H9 (cell line): ENCODE data around the gene PRKRA. TPM values are rescaled to one million over a fixed set of nuclear protein-coding genes. Genes with fewer than 3 reads are reported as not detected.

Experiments
- DNase-seq: peaks from one replicate; pipeline ENCODE4 v3.0.0-alpha.2; 2017
- H2AFZ ChIP-seq: one replicate; pipeline ENCODE4 v1.6.1; 2013; ENCODE audit warnings: mild to moderate bottlenecking, low read length, control low read depth, moderate library complexity
- H2AK5ac ChIP-seq: 2 replicates; pipeline ENCODE4 v1.6.1; 2013; ENCODE audit warnings: low read length, control low read depth, mixed read lengths; ENCODE audit not compliant: insufficient read length
- H2BK120ac ChIP-seq: one replicate; pipeline ENCODE4 v1.6.1; 2013; ENCODE audit warnings: low read depth, mild to moderate bottlenecking, low read length, control low read depth, inconsistent platforms; ENCODE audit not compliant: poor library complexity, severe bottlenecking
- H2BK12ac ChIP-seq: 2 replicates; pipeline ENCODE4 v1.6.1; 2013; ENCODE audit warnings: low read length, control low read depth, mixed read lengths, low read depth; ENCODE audit not compliant: insufficient read length
- H2BK15ac ChIP-seq: 2 replicates; pipeline ENCODE4 v1.6.1; 2013; ENCODE audit warnings: low read depth, low read length, control low read depth
- H2BK20ac ChIP-seq: one replicate; pipeline ENCODE4 v1.6.1; 2013; ENCODE audit warnings: low read depth, mild to moderate bottlenecking, low read length, control low read depth, inconsistent platforms; ENCODE audit not compliant: poor library complexity, severe bottlenecking
- H2BK5ac ChIP-seq: 2 replicates; pipeline ENCODE4 v1.6.1; 2013; ENCODE audit warnings: low read length, control low read depth, mixed read lengths; ENCODE audit not compliant: insufficient read length
- H3K14ac ChIP-seq: 2 replicates; pipeline ENCODE4 v1.6.1; 2013; ENCODE audit warnings: low read length, control low read depth; ENCODE audit not compliant: insufficient read depth
- H3K18ac ChIP-seq: 2 replicates; pipeline ENCODE4 v1.6.1; 2013; ENCODE audit warnings: low read depth, mild to moderate bottlenecking, mixed read lengths, low read length, control low read depth; ENCODE audit not compliant: insufficient read length
- H3K23ac ChIP-seq: 2 replicates; pipeline ENCODE4 v1.6.1; 2013; ENCODE audit warnings: low read length, control low read depth, mixed read lengths, low read depth; ENCODE audit not compliant: insufficient read length
- H3K23me2 ChIP-seq: 2 replicates; pipeline ENCODE4 v1.6.1; 2013; ENCODE audit warnings: low read depth, mild to moderate bottlenecking, mixed read lengths, low read length, control low read depth; ENCODE audit not compliant: insufficient read length, poor library complexity, severe bottlenecking
- H3K27ac ChIP-seq: 2 replicates; pipeline ENCODE4 v1.5.1; 2013; ENCODE audit warnings: low read length, control low read depth, mixed read lengths, low read depth; ENCODE audit not compliant: insufficient read length
- H3K27me3 ChIP-seq: 2 replicates; pipeline ENCODE4 v1.6.1; 2013; ENCODE audit warnings: low read length, control low read depth, inconsistent platforms; ENCODE audit not compliant: insufficient read depth
- H3K4ac ChIP-seq: 2 replicates; pipeline ENCODE4 v1.6.1; 2013; ENCODE audit warnings: low read depth, mild to moderate bottlenecking, control low read depth, inconsistent platforms, low read length, moderate library complexity
- H3K4me1 ChIP-seq: 2 replicates; pipeline ENCODE4 v1.6.1; 2013; ENCODE audit warnings: low read length, control low read depth, inconsistent platforms; ENCODE audit not compliant: insufficient read depth
- H3K4me2 ChIP-seq: 2 replicates; pipeline ENCODE4 v1.6.1; 2013; ENCODE audit warnings: low read length, control low read depth, mixed read lengths; ENCODE audit not compliant: insufficient read length, insufficient read depth
- H3K56ac ChIP-seq: 2 replicates; pipeline ENCODE4 v1.6.1; 2013; ENCODE audit warnings: low read depth, mild to moderate bottlenecking, mixed read lengths, low read length, control low read depth; ENCODE audit not compliant: insufficient read length
- H3K79me1 ChIP-seq: 2 replicates; pipeline ENCODE4 v1.6.1; 2013; ENCODE audit warnings: low read depth, mild to moderate bottlenecking, moderate library complexity, low read length, control low read depth, inconsistent platforms; ENCODE audit not compliant: insufficient read depth, poor library complexity, severe bottlenecking
- H3K79me2 ChIP-seq: 2 replicates; pipeline ENCODE4 v1.6.1; 2013; ENCODE audit warnings: low read length, control low read depth, inconsistent platforms; ENCODE audit not compliant: insufficient read depth
- H3K9ac ChIP-seq: 2 replicates; pipeline ENCODE4 v1.6.1; 2013; ENCODE audit warnings: low read length, control low read depth, mixed read lengths; ENCODE audit not compliant: insufficient read length; ENCODE audit errors: extremely low read depth
- H3K9me3 ChIP-seq: one replicate; pipeline ENCODE4 v1.6.1; 2013; ENCODE audit warnings: low read depth, low read length, inconsistent platforms; ENCODE audit not compliant: control insufficient read depth
- H3T11ph ChIP-seq: one replicate; pipeline ENCODE4 v1.6.1; 2013; ENCODE audit warnings: mild to moderate bottlenecking, low read length, control low read depth, inconsistent platforms
- H4K20me1 ChIP-seq: one replicate; pipeline ENCODE4 v1.6.1; 2013; ENCODE audit not compliant: control insufficient read depth, insufficient read length, insufficient read depth
- H4K5ac ChIP-seq: 2 replicates; pipeline ENCODE4 v1.6.1; 2013; ENCODE audit warnings: low read depth, mild to moderate bottlenecking, mixed read lengths, low read length, control low read depth; ENCODE audit not compliant: insufficient read length
- H4K8ac ChIP-seq: replicated peaks from 2 replicates; pipeline ENCODE4 v1.6.1; 2013; ENCODE audit warnings: low read length, control low read depth, mixed read lengths, low read depth; ENCODE audit not compliant: insufficient read length
- H4K91ac ChIP-seq: 2 replicates; pipeline ENCODE4 v1.6.1; 2013; ENCODE audit warnings: low read depth, mild to moderate bottlenecking, moderate library complexity, mixed read lengths, low read length, control low read depth; ENCODE audit not compliant: insufficient read length
- H3K27ac Mint-ChIP-seq, 3 experiments: 2 replicates in 2 of 3; 3 replicates in 1 of 3; pipeline ENCODE4 v1.8.0; 2020 to 2021; ENCODE audit warnings: mixed read lengths in 3 of 3, mild to moderate bottlenecking in 1 of 3, moderate library complexity in 1 of 3
- H3K27me3 Mint-ChIP-seq: 2 replicates; pipeline ENCODE4 v1.8.0; 2021; ENCODE audit warnings: low read depth, mild to moderate bottlenecking, moderate library complexity, mixed read lengths
- H3K36me3 Mint-ChIP-seq, 3 experiments: 2 replicates in 2 of 3; 3 replicates in 1 of 3; pipeline ENCODE4 v1.8.0; 2020 to 2021; ENCODE audit warnings: low read depth in 3 of 3, mixed read lengths in 3 of 3; ENCODE audit not compliant: insufficient read depth in 1 of 3
- H3K4me1 Mint-ChIP-seq, 2 experiments: 2 replicates each; pipeline ENCODE4 v1.8.0; 2020; ENCODE audit warnings: mixed read lengths in 2 of 2
- H3K4me3 Mint-ChIP-seq, 2 experiments: 2 replicates in 1 of 2; 3 replicates in 1 of 2; pipeline ENCODE4 v1.8.0; 2020 to 2021; ENCODE audit warnings: mild to moderate bottlenecking in 2 of 2, mixed read lengths in 2 of 2, moderate library complexity in 1 of 2
- H3K9me3 Mint-ChIP-seq, 2 experiments: 2 replicates in 1 of 2; 3 replicates in 1 of 2; pipeline ENCODE4 v1.8.0; 2020; ENCODE audit warnings: mild to moderate bottlenecking in 2 of 2, mixed read lengths in 2 of 2, moderate library complexity in 1 of 2
- WGBS: extraction: QIAGEN DNeasy Blood & Tissue Kit; methylation state at CpG from one replicate; pipeline ENCODE4 v1.1.7; 2013; ENCODE audit warnings: missing lambda C conversion rate, low lambda C conversion rate, mixed read lengths; ENCODE audit not compliant: insufficient read length; ENCODE audit errors: extremely low coverage; 5-methylcytosine and 5-hydroxymethylcytosine counted together
- total RNA-seq: library from RNA; stranded (reverse); gene quantifications from 2 replicates; pipeline ENCODE4 v1.2.1, GENCODE V29; 2021
- TF ChIP-seq, protein P1 (sequence below): fragments of 200-600 bp; sonication (generic); conservative IDR thresholded peaks from 3 replicates; pipeline ENCODE4 v1.8.0; 2021; ENCODE audit warnings: antibody characterized with exemption, mild to moderate bottlenecking

The PRKRA gene
- total RNA-seq, 1 experiment from 2014 or later = 61.5 TPM

DNA sequence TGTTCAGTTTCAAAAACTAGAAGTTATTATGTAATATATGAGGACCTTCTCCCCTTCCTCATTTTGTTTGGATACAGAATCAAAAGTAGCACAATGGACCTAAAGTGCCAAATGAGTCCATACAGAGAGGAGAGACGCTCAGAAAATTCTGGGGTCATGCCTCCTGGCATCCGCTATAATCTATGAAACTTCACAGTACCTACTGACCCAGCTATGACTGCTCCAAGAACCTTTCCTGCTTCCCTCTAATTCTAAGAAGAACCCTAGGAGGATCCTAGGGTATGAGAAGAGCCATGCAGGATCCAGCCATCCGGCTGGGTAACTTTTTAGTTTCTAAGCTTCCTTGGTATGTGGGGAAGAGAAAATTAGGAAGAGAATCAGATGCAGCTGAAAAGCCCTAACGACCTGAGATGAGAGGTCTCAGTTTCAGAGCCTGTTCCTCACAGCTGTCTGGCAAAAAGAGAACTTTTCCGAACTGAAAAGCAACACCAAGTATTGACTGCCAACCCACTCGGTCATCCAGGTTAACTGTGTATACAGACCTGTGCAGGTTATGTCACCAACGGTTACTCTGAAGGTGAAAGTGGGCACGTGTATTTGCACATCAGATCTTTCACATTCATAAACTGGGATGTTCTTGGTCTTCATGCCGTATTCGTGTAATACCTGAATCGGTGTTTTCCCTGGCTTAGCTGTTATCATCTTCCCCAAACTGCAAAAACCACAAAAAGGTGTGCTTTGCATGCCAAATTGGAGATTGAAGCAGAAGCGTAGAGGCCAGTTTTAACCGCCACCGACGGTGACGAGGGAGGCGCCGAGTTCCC, 1.1 kb downstream of the PRKRA start:
- H3K9me3 Mint-ChIP-seq = no peaks in the 10 kb centered on the region
- peak overlapping the region; percentile 65 to 91 (median 78); a peak in 5 of 7 replicates for H3K27ac Mint-ChIP-seq
- Histone ChIP-seq H3K27ac (peak overlapping the region; percentile 24), H3K14ac (no peak overlapping the region), H4K20me1 (no peaks in the 10 kb centered on the region), H3K23me2 (peaks cover 9% of the 10 kb centered on the region), H3K9ac (peak overlapping the region; percentile 80), H4K8ac (no peak overlapping the region), H4K91ac (no peak overlapping the region), H3K27me3 (no peaks in the 10 kb centered on the region), H2BK20ac (no peak overlapping the region), H3K4me1 (no peaks in the 10 kb centered on the region), H3K79me2 (peaks cover 6% of the 10 kb centered on the region; the same call in 1 of the 2 replicates), H3K56ac (no peak overlapping the region), H3K9me3 (no peaks in the 10 kb centered on the region), H2BK12ac (no peak overlapping the region), H2AK5ac (no peak overlapping the region), H2BK120ac (no peak overlapping the region), H3K18ac (no peak overlapping the region), H2AFZ (no peak overlapping the region), H4K5ac (no peak overlapping the region), H2BK5ac (no peak overlapping the region), H3K79me1 (no peaks in the 10 kb centered on the region), H3K4me2 (peak overlapping the region; percentile 98), H2BK15ac (no peak overlapping the region), H3T11ph (no peak overlapping the region), H3K23ac (no peak overlapping the region), H3K4ac (no peak overlapping the region)
- H3K4me3 Mint-ChIP-seq = peak overlapping the region; percentile 83 to 90
- peaks cover 19 to 22% of the 10 kb centered on the region in 2 experiments for H3K4me1 Mint-ChIP-seq
- H3K36me3 Mint-ChIP-seq = peaks cover 17 to 41% (median 37%) of the 10 kb centered on the region in 3 experiments; a peak in 6 of 7 replicates
- no peaks in the 10 kb centered on the region for H3K27me3 Mint-ChIP-seq
- no peak for DNase-seq
- no CpG with 5 or more reads among the region's 18 CpGs for WGBS
- TF ChIP-seq, protein P1, sequence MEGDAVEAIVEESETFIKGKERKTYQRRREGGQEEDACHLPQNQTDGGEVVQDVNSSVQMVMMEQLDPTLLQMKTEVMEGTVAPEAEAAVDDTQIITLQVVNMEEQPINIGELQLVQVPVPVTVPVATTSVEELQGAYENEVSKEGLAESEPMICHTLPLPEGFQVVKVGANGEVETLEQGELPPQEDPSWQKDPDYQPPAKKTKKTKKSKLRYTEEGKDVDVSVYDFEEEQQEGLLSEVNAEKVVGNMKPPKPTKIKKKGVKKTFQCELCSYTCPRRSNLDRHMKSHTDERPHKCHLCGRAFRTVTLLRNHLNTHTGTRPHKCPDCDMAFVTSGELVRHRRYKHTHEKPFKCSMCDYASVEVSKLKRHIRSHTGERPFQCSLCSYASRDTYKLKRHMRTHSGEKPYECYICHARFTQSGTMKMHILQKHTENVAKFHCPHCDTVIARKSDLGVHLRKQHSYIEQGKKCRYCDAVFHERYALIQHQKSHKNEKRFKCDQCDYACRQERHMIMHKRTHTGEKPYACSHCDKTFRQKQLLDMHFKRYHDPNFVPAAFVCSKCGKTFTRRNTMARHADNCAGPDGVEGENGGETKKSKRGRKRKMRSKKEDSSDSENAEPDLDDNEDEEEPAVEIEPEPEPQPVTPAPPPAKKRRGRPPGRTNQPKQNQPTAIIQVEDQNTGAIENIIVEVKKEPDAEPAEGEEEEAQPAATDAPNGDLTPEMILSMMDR = no peak
